NCI-H460 (cell line): ENCODE measurements around the gene CCDC57. TPM values are rescaled to one million over a fixed set of nuclear protein-coding genes. Genes with fewer than 3 reads are reported as not detected.

Experiments
- DNase-seq: peaks from one replicate; pipeline ENCODE4 v3.0.0-alpha.2; 2016; ENCODE audit warnings: low read depth; ENCODE audit errors: extremely low read depth
- total RNA-seq: library from RNA; depleted of rRNA; stranded (reverse); fragments of >200 nt; shearing (Covaris generic); gene quantifications from 2 replicates; pipeline ENCODE4 v1.2.3, GENCODE V29; 2014; rRNA removed

CCDC57 gene
- total RNA-seq, 1 experiment from 2014 or later = 21.3 TPM

DNA sequence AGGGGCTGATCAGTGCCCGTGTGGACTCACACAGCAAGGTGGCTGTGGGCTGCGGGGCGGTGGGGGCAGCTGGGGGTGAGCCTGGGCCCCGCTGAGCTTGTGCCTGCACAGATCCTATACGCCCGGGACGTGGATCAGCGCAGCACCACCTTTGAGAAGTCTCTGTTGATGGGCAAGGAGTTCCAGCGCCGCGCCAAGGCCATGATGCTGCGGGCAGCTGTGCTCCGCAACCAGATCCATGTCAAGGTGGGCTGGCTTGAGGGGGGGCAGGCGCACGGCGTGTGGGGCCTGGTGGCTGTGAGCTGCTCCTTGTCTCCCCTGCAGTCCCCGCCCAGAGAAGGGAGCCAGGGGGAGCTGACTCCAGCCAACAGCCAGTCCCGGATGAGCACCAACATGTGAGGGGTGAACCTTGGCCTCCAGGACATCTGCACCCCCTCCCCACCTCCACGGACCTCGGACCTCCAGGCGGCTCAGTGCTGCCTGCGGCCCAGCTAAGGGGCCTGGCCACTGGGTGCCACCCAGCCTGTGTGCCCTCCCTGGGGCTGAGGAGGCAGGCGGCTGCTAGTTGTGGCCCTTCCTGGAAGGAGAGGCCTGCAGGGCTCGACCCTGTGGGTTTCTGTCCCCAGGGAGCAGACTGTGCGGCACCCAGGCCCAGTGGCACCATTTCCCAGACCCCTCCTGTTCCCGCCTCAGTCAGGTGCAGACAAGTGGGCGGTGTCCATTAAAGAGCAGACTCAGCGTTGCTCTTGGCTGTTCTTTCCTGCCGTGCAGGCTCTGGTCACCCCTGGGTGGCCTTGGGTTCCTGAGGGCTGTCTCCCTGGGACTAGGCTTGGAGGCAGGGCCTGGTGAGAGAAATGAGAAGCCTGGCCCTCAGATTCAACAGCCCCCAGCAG is 155.7 kb downstream of the CCDC57 start:
- DNase-seq = no peak

DNA sequence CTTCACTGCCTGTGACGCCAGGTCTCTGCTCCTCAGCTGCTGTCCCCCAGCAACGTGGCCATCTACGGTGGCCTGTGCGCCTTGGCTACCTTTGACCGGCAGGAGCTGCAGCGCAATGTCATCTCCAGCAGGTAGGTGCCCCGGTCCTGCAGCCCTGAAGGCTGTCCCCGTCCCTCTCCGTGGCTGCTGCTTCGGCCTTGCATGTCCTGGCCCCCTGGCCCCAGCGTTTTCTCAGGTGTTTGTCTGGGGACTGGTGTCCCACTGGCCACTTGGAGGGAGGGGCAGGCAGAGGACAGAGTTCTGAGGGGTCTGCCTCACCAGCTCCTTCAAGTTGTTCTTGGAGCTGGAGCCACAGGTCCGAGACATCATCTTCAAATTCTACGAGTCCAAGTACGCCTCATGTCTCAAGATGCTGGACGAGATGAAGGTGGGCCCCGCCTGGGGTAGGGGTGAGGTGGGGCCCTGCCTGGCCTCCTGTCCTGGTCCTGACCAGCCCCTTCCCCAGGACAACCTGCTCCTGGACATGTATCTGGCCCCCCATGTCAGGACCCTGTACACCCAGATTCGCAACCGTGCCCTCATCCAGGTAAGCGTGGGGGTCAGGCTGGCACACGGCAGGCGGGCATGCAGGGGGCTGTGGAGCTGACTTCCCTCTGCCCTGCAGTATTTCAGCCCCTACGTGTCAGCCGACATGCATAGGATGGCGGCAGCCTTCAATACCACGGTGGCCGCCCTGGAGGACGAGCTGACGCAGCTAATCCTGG is 156.5 kb downstream of the CCDC57 start:
- no peak for DNase-seq

DNA sequence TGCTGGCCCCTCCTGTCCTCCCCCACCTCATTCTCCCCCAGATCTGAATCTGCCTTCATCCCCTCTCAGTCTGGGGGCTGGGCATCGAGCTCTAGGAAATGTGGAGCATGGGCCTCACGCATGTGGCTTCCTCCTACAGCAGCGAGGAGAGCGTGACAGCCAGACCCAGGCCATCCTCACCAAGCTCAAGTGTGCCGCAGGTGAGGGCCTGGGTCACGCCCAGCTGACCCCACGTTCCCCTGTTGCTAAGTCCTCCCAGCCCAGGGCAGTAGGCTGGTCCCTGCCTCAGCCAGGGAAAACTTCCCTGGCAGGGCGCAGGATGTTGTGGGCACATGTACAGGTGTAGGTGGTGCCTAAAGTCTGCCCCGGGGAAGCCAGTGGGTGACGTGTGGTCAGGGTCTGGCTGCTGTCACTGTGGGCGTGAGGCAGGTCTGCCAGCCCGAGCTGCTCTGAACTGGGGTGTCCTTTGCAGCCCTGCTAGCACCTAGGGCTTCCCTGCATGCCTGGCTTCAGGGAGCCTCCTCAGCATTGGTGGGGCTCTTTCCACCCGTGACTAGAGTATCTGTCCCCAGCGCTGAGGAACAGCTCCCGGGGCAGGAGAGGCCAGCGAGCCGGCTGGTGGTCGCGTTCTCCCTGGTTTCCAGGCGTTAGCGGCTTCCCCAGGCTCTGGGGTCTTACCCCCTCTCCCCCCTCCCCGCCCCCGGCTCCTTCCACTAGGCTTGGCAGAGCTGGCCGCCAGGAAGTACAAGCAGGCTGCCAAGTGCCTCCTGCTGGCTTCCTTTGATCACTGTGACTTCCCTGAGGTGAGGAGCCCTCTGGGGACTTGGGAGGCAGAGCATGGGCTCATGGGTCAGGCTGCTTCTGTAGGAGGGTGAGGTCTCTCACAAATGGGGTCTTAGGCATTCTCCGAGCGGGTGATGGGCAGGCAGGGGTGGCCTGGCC is 157.3 kb downstream of the CCDC57 start:
- no peak for DNase-seq

GRCh38 chr17:82054351-82055022 is 158.2 kb downstream of the CCDC57 start:
- no peak for DNase-seq

DNA sequence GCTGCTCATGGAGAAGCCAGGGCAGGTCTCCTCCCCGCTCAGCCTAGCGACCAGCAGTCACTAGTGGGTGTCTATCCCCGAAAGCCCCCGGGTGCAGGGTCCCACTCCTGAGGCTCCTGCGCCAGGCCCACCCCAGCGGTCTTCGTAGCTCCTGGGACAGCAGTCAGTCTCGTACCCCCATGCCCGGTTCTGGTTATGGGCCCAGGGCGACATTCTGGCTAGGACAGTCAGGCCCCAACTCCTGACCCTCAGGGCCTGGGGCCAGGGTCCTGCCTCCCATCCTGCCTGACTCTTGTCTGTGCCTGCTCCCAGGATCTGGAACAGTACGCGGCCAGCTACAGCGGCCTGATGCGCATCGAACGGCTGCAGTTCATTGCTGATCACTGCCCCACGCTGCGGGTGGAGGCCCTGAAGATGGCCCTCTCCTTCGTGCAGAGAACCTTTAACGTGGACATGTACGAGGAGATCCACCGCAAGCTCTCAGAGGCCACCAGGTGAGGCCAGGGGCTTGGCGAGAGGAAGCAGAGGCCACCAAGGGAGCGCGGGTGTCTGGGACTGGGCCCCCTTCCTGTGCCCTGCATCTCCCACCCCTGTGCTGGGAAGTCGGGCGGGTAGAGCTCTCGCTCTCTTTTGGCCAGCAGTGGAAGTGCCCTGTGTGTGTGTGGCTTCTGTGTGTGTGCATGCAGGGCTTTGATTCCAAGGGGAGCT is 158.9 kb downstream of the CCDC57 start:
- DNase-seq = no peak

GRCh38 chr17:82053130-82053529 is 159.5 kb downstream of the CCDC57 start:
- no peak for DNase-seq

DNA sequence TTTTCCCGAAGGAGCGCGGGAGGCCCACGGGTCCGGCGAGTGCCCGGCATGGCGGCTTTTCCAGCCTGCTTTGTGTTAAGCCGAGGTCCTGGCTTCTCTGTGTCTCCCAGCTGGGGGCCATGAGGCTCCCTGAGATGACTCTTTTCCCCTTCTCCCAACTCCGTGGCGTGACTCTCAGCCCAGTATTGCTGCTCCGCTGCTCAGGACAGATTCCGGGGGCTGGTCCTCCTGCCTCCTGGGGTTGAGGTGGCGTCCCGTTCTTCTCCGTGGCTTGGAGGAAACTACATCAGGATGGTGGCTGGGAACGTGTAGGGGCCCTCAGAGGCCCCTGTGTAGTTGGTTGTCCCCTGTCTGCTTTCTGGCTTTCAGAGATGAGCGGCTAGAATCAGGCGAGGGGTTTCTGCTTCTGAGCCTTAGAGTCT is 160.0 kb downstream of the CCDC57 start:
- no peak for DNase-seq

DNA sequence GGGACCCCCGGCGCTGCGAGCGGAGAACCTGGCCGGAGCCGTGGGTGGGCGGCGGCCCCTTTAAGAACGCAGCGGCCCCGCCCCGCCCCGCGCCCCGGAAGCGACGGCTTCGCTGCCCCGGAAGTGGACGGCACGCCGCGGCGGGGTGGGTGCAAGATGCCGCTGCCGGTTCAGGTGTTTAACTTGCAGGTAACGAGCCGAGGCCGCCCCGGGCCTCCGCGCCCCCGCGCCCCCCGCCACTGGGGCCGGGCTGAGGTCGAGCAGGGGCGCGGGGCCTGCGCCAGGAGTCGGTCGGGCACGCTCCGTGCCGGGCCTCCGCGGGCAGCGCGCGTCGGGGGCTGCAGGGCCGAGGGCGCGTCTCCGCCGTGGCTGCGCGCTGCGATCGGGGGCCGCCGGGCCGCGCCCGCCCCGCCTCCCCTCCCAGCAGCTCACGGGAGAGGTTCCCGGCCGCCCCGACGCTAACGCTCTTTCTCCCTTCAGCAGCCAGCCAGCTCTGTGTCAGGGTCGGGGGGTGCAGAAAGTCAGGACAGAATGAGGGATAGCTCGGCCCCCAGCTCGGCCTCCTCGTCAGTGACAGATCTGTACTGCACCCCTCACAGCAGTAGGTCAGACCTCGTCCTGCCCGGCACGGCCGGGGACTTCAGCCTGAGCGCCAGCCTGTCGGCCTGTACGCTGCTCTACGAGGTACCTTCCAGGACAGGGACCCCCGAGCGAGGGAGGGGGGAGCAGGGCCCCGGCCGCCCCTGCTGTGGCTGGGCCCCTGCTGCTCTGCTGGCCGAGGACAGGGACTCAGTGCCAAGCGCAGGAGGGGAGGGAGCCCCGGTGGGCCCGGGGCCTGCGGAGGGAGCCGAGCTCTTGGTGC is 160.6 kb downstream of the CCDC57 start, which contains the start of the genes GPS1 and RFNG:
Gene GPS1 (plus strand): TSS at position 123 of the 862 bp plus-strand sequence. CDS start 34 bp downstream, at position 157.
Gene RFNG (minus strand): TSS at position 36 of the 862 bp plus-strand sequence. CDS start 45 bp downstream, outside the sequence.
- no peak for DNase-seq

Other genes starting within 250 kb of the CCDC57 start
- gene ASPSCR1, start 235.2 kb downstream of the CCDC57 start, total RNA-seq = 20.5 and 21.1 TPM in 2 replicates
- gene CENPX, start 190.0 kb downstream of the CCDC57 start, total RNA-seq = 46.6 and 51.4 TPM in 2 replicates
- 6.1 and 7.4 TPM in 2 replicates for gene LRRC45, start 189.5 kb downstream of the CCDC57 start, total RNA-seq
- gene RAC3, start 181.2 kb downstream of the CCDC57 start, total RNA-seq = 19.0 and 25.5 TPM in 2 replicates
- 42.6 and 44.3 TPM in 2 replicates for gene DCXR, start 175.1 kb downstream of the CCDC57 start, total RNA-seq
- 25.5 and 26.5 TPM in 2 replicates for gene RFNG, start 161.0 kb downstream of the CCDC57 start, total RNA-seq
- 100 and 102 TPM in 2 replicates for gene GPS1, start 160.9 kb downstream of the CCDC57 start, total RNA-seq
- 123 and 176 TPM in 2 replicates for gene DUS1L, start 147.0 kb downstream of the CCDC57 start, total RNA-seq
- gene FASN, start 114.6 kb downstream of the CCDC57 start, total RNA-seq = 53.8 and 54.7 TPM in 2 replicates
- gene SLC16A3, start 16.2 kb upstream of the CCDC57 start, total RNA-seq = 217 and 220 TPM in 2 replicates
- gene CSNK1D, start 60.9 kb upstream of the CCDC57 start, total RNA-seq = 26.6 and 31.6 TPM in 2 replicates
- 0.32 TPM in 1 of 2 replicates, not detected in the other for gene CD7, start 104.8 kb upstream of the CCDC57 start, total RNA-seq
- 13.0 and 19.3 TPM in 2 replicates for gene SECTM1, start 120.9 kb upstream of the CCDC57 start, total RNA-seq
- 0.20 and 0.57 TPM in 2 replicates for gene TEX19, start 146.4 kb upstream of the CCDC57 start, total RNA-seq
- not detected in 2 replicates for gene UTS2R, start 158.9 kb upstream of the CCDC57 start, total RNA-seq
- gene HEXD, start 205.5 kb upstream of the CCDC57 start, total RNA-seq = 8.8 and 14.1 TPM in 2 replicates
- 30.8 and 31.7 TPM in 2 replicates for gene OGFOD3, start 205.7 kb upstream of the CCDC57 start, total RNA-seq
- 39.5 TPM in 2 replicates for gene CYBC1, start 237.9 kb upstream of the CCDC57 start, total RNA-seq
- 26.6 and 37.7 TPM in 2 replicates for gene NARF, start 245.9 kb upstream of the CCDC57 start, total RNA-seq